Measurements from ENCODE around the gene KLHL8.

DNA sequence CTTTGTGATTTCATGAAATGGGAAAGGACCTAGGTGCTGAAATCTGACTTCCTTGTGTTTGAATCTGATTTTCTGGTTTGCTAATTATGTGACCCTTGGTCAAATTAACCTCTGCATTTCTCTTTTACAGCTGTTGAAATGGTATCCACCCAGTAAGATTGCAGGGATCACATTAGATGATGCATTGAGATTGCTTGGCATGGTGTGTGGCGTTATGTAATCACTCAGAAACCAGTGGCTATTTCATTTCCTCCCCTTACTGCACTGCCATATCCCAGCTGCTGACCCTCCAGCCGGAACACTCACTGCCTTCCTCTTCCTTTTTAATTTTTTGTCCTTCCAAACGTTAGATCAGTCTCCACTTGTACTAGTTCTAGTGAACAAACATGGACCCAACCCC lies 79.0 kb downstream of the KLHL8 start:
- TF ChIP-seq HDGF (IDR thresholded peaks at IDR 0.05; ENCODE audit: borderline replicate concordance) (no peak), SP1 (IDR thresholded peaks at IDR 0.05) (no peak), ZNF384 (IDR thresholded peaks at IDR 0.05) (no peak), NFRKB (IDR thresholded peaks at IDR 0.05) (no peak), FOXA1 (IDR thresholded peaks at IDR 0.05) (no peak), SUZ12 (IDR thresholded peaks at IDR 0.05) (no peak), FOXM1 (IDR thresholded peaks at IDR 0.05; ENCODE audit: borderline replicate concordance) (no peak)

Measured in HEK293T (cell line).